ENCODE data around the gene PRAC1. TPM values are rescaled to one million over a fixed set of nuclear protein-coding genes. Genes with fewer than 3 reads are reported as not detected.

Gene PRAC1
- total and polyA plus RNA-seq, 11 donors = not detected

DNA sequence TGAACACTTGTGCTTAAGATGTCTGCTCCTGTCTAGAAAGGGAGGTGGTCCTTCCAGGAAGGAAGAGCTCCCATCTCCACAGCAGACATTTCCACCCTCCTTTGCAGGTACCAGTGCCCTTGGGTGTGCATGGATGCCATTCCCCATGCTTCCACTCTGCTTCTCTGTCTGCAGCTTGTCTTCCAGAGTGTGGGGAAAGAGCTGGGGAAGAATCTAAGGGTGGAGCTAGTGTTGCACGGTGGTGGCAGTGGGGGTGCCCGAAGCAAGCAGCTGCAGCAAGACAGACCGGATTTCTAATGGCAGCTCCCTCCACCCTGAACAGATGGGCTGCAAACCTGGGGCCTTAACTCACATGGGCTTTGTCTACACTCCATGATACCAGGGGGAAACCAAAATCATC is 28.9 kb upstream of the PRAC1 start:
- H3K9me3 ChIP-seq = no peaks in the 10 kb centered on the region
- ATAC-seq (no peak), DNase-seq (no peak)
- intact Hi-C loops (cut with DNase I) = no loop called here
- no peak overlapping the region for H3K4me3 ChIP-seq
- H3K36me3 ChIP-seq = no peaks in the 10 kb centered on the region
- 0 to 4% (median 1%) methylated on average over 2 to 3 of the region's 3 CpGs for WGBS, 4 donors
- peaks cover 0 to 31% (median 0%) of the 10 kb centered on the region in 12 donors for H3K4me1 ChIP-seq
- no peak overlapping the region for H3K27ac ChIP-seq
- H3K27me3 ChIP-seq = peaks cover 75 to 100% (median 99%) of the 10 kb centered on the region in 9 donors
- no peak for TF ChIP-seq POLR2A (IDR thresholded peaks at IDR 0.05)
- TF ChIP-seq, protein P1, sequence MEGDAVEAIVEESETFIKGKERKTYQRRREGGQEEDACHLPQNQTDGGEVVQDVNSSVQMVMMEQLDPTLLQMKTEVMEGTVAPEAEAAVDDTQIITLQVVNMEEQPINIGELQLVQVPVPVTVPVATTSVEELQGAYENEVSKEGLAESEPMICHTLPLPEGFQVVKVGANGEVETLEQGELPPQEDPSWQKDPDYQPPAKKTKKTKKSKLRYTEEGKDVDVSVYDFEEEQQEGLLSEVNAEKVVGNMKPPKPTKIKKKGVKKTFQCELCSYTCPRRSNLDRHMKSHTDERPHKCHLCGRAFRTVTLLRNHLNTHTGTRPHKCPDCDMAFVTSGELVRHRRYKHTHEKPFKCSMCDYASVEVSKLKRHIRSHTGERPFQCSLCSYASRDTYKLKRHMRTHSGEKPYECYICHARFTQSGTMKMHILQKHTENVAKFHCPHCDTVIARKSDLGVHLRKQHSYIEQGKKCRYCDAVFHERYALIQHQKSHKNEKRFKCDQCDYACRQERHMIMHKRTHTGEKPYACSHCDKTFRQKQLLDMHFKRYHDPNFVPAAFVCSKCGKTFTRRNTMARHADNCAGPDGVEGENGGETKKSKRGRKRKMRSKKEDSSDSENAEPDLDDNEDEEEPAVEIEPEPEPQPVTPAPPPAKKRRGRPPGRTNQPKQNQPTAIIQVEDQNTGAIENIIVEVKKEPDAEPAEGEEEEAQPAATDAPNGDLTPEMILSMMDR (IDR thresholded peaks at IDR 0.05) = no peak

DNA sequence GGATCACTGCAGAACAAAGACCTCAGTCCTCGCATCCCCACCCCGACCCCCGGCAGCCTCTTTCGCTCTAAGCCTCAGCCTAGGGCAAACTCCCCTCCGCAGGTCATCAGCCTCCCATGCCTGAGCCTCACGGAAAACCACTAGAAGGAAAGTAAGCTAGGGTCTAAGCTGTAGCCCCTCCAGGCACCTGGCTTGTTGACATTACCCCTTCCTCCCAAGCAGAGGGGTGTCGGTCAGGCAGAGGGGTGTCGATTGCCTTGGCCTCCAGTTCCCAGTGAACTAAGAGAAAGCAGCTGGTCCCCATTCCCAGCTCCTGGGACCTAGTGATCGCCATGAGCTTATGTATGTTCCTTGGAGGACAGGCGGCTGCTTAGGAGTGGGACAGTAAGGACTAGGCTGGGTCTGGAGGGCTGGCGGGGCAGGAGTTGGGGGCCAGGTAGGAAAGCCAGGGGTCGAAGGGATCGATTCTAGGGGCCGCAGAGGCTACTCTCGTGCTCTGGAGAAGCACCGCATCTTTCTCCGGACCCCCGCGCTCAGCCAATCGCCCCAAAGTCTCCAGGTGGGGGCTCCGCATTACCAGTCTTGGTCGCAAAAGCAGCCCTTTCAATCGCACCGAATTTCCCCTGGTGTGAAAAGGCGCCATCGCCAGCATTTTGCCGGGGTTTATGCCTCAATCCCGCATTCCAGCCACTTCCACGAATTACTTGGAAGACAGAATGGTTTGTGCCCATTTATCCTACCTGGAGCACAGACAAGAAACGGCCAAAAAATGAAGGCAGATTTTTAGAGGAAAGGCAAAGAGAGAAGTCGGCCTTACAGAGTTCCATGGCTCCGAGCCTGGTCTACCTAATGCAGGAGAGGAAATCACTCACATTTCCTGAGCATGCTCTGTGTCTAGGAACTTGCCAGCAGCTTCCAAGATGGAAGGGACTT is 27.6 kb upstream of the PRAC1 start:
- H3K4me1 ChIP-seq = peaks cover 0 to 21% (median 0%) of the 10 kb centered on the region in 12 donors
- DNase-seq = no peak
- no peaks in the 10 kb centered on the region for H3K9me3 ChIP-seq
- H3K4me3 ChIP-seq = no peak overlapping the region
- no peaks in the 10 kb centered on the region for H3K36me3 ChIP-seq
- H3K27me3 ChIP-seq = peaks cover 75 to 99% (median 98%) of the 10 kb centered on the region in 9 donors
- 4 to 8% (median 7%) methylated on average over 29 to 32 of the region's 32 CpGs for WGBS, 4 donors
- intact Hi-C loops (cut with DNase I) = loop anchor here in 1 of 10 donors (10.0 kb wide), 1 partner anchor 255 kb away; no protein-coding TSS in a partner anchor
- no peak for ATAC-seq
- TF ChIP-seq POLR2A (IDR thresholded peaks at IDR 0.05) = no peak
- TF ChIP-seq, protein P1 (IDR thresholded peaks at IDR 0.05) = no peak
- H3K27ac ChIP-seq = no peak overlapping the region

DNA sequence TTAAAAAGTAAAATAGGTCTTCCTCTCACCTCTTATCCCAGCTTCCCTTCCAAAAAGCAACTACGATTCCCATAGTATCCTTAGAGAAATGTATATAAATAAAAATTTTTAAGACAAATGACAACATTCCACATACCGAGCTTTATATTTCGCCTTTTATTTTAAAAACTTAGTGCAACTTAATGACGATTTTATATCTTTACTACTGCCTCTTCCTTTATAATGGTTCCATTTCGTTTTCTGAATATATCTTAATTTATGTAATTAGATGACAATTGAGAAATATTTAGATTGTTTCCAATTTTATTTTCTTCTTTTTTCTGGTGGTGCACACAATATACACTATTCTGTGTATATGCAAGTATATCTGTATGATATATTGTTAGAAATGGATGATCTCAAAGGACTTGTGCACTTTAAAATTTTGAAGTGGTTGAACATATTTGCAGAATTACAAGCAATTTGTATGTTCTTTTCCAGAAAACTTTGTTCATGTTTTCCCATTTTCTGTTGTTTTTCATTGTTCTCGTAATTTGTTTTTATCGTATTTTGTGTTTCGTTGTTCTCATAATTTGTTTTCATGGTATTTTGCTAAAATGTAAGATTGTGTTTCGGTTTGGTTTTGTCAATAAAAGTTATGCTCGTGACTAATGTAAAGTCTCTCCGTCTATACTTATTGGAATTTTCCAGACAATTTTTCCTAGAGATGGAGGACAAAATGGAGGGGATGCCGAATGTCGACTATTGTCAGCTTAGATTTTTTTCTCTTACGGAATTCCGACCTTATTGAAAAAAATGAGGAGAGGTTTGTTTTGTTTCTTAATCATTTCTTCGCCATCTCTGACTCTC is 26.6 kb upstream of the PRAC1 start:
- Histone ChIP-seq H3K9me3 (no peaks in the 10 kb centered on the region), H3K4me3 (no peak overlapping the region), H3K27me3 (peaks cover 70 to 99% (median 98%) of the 10 kb centered on the region in 9 donors), H3K4me1 (peaks cover 0 to 11% (median 0%) of the 10 kb centered on the region in 12 donors), H3K36me3 (no peaks in the 10 kb centered on the region), H3K27ac (no peak overlapping the region)
- no peak for DNase-seq
- ATAC-seq = no peak
- 18 to 25% (median 23%) methylated on average over 16 of the region's 16 CpGs for WGBS, 4 donors
- intact Hi-C loops (cut with DNase I) = loop anchor here in 1 of 10 donors (10.0 kb wide), 1 partner anchor 256 kb away; no protein-coding TSS in a partner anchor
- TF ChIP-seq POLR2A (IDR thresholded peaks at IDR 0.05) = no peak
- TF ChIP-seq, protein P1 (IDR thresholded peaks at IDR 0.05) = no peak
